AG04450 (cell line): ENCODE results near the gene PTPN9. TPM values are rescaled to one million over a fixed set of nuclear protein-coding genes. Genes with fewer than 3 reads are reported as not detected.
"Not testable (repeated sequence)": the region's sequence is repeated elsewhere in the genome, so short reads cannot be mapped to it uniquely, and the experiment has no call there.

Experiments used
- CTCF ChIA-PET: fragments of 300-600, 350-600 bp; formaldehyde crosslinking; extraction: SDS; loops from one replicate; lab custom pipeline; 2022; ENCODE audit warnings: antibody characterized with exemption, inconsistent platforms; lab: Charles Lee
- POLR2A ChIA-PET: fragments of 350-600 bp; formaldehyde crosslinking; extraction: SDS; loops from one replicate; lab custom pipeline; 2021; ENCODE audit warnings: antibody characterized with exemption, inconsistent platforms; lab: Yijun Ruan, JAX
- DNase-seq: peaks from one replicate; pipeline ENCODE4 v3.0.0-alpha.2; 2011; ENCODE audit warnings: low read depth, low spot score
- H3K27ac ChIP-seq: one replicate; pipeline ENCODE4 v1.5.1; 2012; ENCODE audit warnings: low read depth, low read length, control low read depth
- H3K27me3 ChIP-seq: one replicate; pipeline ENCODE4 v1.6.0; 2012; ENCODE audit warnings: low read length; ENCODE audit not compliant: control insufficient read depth, insufficient read depth
- H3K4me3 ChIP-seq: 2 replicates; pipeline ENCODE4 v1.5.1; 2011; ENCODE audit warnings: mild to moderate bottlenecking, low read depth, low read length, control low read depth
- H3K9me3 ChIP-seq: 2 replicates; pipeline ENCODE4 v1.5.1; 2012; ENCODE audit warnings: low read length; ENCODE audit not compliant: control insufficient read depth, insufficient read depth
- CTCF ChIP-seq: IDR thresholded peaks from 2 replicates; pipeline ENCODE4 v1.5.1; 2011; ENCODE audit warnings: low read depth, low read length, control low read depth, inconsistent platforms
- polyA plus RNA-seq: library from polyadenylated mRNA; depleted of rRNA; stranded (reverse); fragments of >200 nt; gene quantifications from 2 replicates; pipeline ENCODE4 v1.2.3, GENCODE V29; 2011

PTPN9 gene
- polyA plus RNA-seq, 1 experiment, result 49.6 TPM

GRCh38 chr15:75570126-75570845 lies 8.8 kb downstream of the PTPN9 start:
- Histone ChIP-seq H3K9me3 (no peaks in the 10 kb centered on the region), H3K27ac (no peak overlapping the region), H3K4me3 (no peak overlapping the region), H3K27me3 (no peaks in the 10 kb centered on the region)
- ChIA-PET CTCF (interaction anchor here (1.8 kb wide), 1 partner anchor 9 kb away, joined by 5 read pairs; the partner anchor contains the start of gene PTPN9), POLR2A (no interaction called here)
- no peak for TF ChIP-seq CTCF
- DNase-seq, result no peak

- no peaks in the 10 kb centered on the region for H3K27me3 ChIP-seq
- ChIA-PET POLR2A (no interaction called here), CTCF (interaction anchor here (0.9 to 1.7 kb wide), 2 partner anchors 32 to 56 kb away, joined by 3 read pairs; no protein-coding TSS in a partner anchor)
- no peak for TF ChIP-seq CTCF
- no peak overlapping the region for H3K27ac ChIP-seq
- DNase-seq, result no peak
- H3K4me3 ChIP-seq, result no peak overlapping the region
- no peaks in the 10 kb centered on the region for H3K9me3 ChIP-seq
Observed at GRCh38 chr15:75565062-75565970, 13.8 kb downstream of the PTPN9 start.

GRCh38 chr15:75561888-75562287 lies 17.2 kb downstream of the PTPN9 start:
- Histone ChIP-seq H3K27ac (no peak overlapping the region), H3K9me3 (no peaks in the 10 kb centered on the region; the same call in 1 of the 2 replicates), H3K27me3 (no peaks in the 10 kb centered on the region), H3K4me3 (no peak overlapping the region)
- CTCF ChIA-PET, result no interaction called here
- no peak for TF ChIP-seq CTCF
- POLR2A ChIA-PET, result no interaction called here
- no peak for DNase-seq

GRCh38 chr15:75559360-75559759 lies 19.8 kb downstream of the PTPN9 start:
- H3K9me3 ChIP-seq, POLR2A ChIA-PET, H3K27me3 ChIP-seq, H3K27ac ChIP-seq, DNase-seq, H3K4me3 ChIP-seq: not testable (repeated sequence)
- CTCF ChIA-PET, result interaction anchor here (0.7 kb wide), 1 partner anchor 37 kb away, joined by 3 read pairs; no protein-coding TSS in a partner anchor

GRCh38 chr15:75558955-75559354 lies 20.2 kb downstream of the PTPN9 start:
- H3K9me3 ChIP-seq, H3K4me3 ChIP-seq, H3K27me3 ChIP-seq, H3K27ac ChIP-seq, DNase-seq, CTCF ChIA-PET, POLR2A ChIA-PET: not testable (repeated sequence)
